SKM-1 (cell line): ENCODE data around the gene HOXC4.
A peak's percentile ranks its signal among the peaks of the same experiment; 100 is the strongest.

Experiments used
- DNase-seq: peaks from one replicate; lab custom pipeline; 2025; ENCODE audit not compliant: unreplicated experiment; lab: John Stamatoyannopoulos, UW

The HOXC4 gene

GRCh38 chr12:54028314-54029201, 25.1 kb upstream of the HOXC4 start, which contains the start of gene HOXC6:
TSS of gene HOXC6 (plus strand) at chr12:54028440. CDS start at chr12:54028522, 82 bp downstream.
- no peak for DNase-seq

- DNase-seq = no peak
These were observed 23.9 kb upstream of the HOXC4 start for GRCh38 chr12:54029529-54030441.

GRCh38 chr12:54030442-54030801, 23.2 kb upstream of the HOXC4 start:
- DNase-seq = no peak

GRCh38 chr12:54030889-54031471, 22.7 kb upstream of the HOXC4 start:
- no peak for DNase-seq

GRCh38 chr12:54031480-54031879, 22.2 kb upstream of the HOXC4 start:
- no peak for DNase-seq

GRCh38 chr12:54032086-54032619, 21.5 kb upstream of the HOXC4 start:
- no peak for DNase-seq

GRCh38 chr12:54032627-54033100, 21.0 kb upstream of the HOXC4 start, which contains the start of gene HOXC5:
TSS of gene HOXC5 (plus strand) at chr12:54033050. CDS start at chr12:54033123, 73 bp downstream.
- DNase-seq = peak; percentile 5

- DNase-seq = no peak
These were observed 20.3 kb upstream of the HOXC4 start for GRCh38 chr12:54033106-54033979.

- DNase-seq = no peak
These were observed 19.5 kb upstream of the HOXC4 start for GRCh38 chr12:54033980-54034784.

- no peak for DNase-seq
These were observed 18.8 kb upstream of the HOXC4 start for GRCh38 chr12:54034785-54035310.

GRCh38 chr12:54035568-54036264, 17.9 kb upstream of the HOXC4 start:
- no peak for DNase-seq

- DNase-seq = no peak
These were observed 16.8 kb upstream of the HOXC4 start for GRCh38 chr12:54036620-54037359.

GRCh38 chr12:54037360-54038283, 16.0 kb upstream of the HOXC4 start:
- DNase-seq = no peak

- DNase-seq = no peak
These were observed 15.3 kb upstream of the HOXC4 start for GRCh38 chr12:54038284-54038870.

- DNase-seq = no peak
These were observed 14.7 kb upstream of the HOXC4 start for GRCh38 chr12:54038871-54039414.
